ENCODE data around the gene TRIM15.

GRCh38 chr6:30168741-30169140, 5.4 kb downstream of the TRIM15 start:
- TF ChIP-seq, protein P1, sequence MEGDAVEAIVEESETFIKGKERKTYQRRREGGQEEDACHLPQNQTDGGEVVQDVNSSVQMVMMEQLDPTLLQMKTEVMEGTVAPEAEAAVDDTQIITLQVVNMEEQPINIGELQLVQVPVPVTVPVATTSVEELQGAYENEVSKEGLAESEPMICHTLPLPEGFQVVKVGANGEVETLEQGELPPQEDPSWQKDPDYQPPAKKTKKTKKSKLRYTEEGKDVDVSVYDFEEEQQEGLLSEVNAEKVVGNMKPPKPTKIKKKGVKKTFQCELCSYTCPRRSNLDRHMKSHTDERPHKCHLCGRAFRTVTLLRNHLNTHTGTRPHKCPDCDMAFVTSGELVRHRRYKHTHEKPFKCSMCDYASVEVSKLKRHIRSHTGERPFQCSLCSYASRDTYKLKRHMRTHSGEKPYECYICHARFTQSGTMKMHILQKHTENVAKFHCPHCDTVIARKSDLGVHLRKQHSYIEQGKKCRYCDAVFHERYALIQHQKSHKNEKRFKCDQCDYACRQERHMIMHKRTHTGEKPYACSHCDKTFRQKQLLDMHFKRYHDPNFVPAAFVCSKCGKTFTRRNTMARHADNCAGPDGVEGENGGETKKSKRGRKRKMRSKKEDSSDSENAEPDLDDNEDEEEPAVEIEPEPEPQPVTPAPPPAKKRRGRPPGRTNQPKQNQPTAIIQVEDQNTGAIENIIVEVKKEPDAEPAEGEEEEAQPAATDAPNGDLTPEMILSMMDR (IDR thresholded peaks at IDR 0.05; ENCODE audit: extremely low read depth in 1 of 2, insufficient read depth in 1 of 2, low read depth in 1 of 2, low read length in 2 of 2) = no peak
- TF ChIP-seq EZH2 (IDR thresholded peaks at IDR 0.05; ENCODE audit: borderline replicate concordance, low read depth, low read length, severe bottlenecking) = no peak
- no peak for TF ChIP-seq POLR2A (IDR thresholded peaks at IDR 0.05; ENCODE audit: low read depth, low read length)

Measured in endothelial cell of umbilical vein (primary cell).